ENCODE results near the gene NCKAP5.

GRCh38 chr2:133457861-133458260 is 110.4 kb downstream of the NCKAP5 start:
- TF ChIP-seq POLR2A (IDR thresholded peaks at IDR 0.05; ENCODE audit: low read length): no peak
- TF ChIP-seq MAX (IDR thresholded peaks at IDR 0.05): no peak
- TF ChIP-seq CHD2 (IDR thresholded peaks at IDR 0.05; ENCODE audit: low read length, partially characterized antibody): no peak
- TF ChIP-seq HDAC2 (IDR thresholded peaks at IDR 0.05): no peak
- no peak for TF ChIP-seq REST (IDR thresholded peaks at IDR 0.05)
- no peak for TF ChIP-seq CTCF (IDR thresholded peaks at IDR 0.05)
- no peak for TF ChIP-seq RAD21 (conservative IDR thresholded peaks at IDR 0.05 in 1 of 2, IDR thresholded peaks at IDR 0.05 in 1 of 2)
- no peak for TF ChIP-seq MAFK (IDR thresholded peaks at IDR 0.05; ENCODE audit: partially characterized antibody)
- no peak for TF ChIP-seq PHF8 (IDR thresholded peaks at IDR 0.05; ENCODE audit: borderline replicate concordance, low read depth)

Data from A549 (cell line).